B cell (primary cell): ENCODE results near the gene SNCB.

Source experiments
- CTCF ChIP-seq: fragments of 200-600 bp; IDR thresholded peaks from one replicate; pipeline ENCODE4 v1.8.0; 2022; ENCODE audit warnings: antibody characterized with exemption, mild to moderate bottlenecking
- EZH2 ChIP-seq: IDR thresholded peaks from 2 replicates; pipeline ENCODE4 v1.6.1; 2012; ENCODE audit warnings: borderline replicate concordance, low read depth, mild to moderate bottlenecking, moderate library complexity, low read length; ENCODE audit not compliant: insufficient read depth, poor library complexity, severe bottlenecking

GRCh38 chr5:176590035-176590717 lies 40.2 kb downstream of the SNCB start:
- no peak for TF ChIP-seq CTCF
- TF ChIP-seq EZH2 = no peak
